ENCODE results near the gene SYCP3. TPM values are rescaled to one million over a fixed set of nuclear protein-coding genes. Genes with fewer than 3 reads are reported as not detected.

Gene SYCP3
- total RNA-seq, 1 experiment from 2014 or later: 0.31 TPM

GRCh38 chr12:101722392-101722791 lies 16.9 kb downstream of the SYCP3 start:
- H3K14ac ChIP-seq (ENCODE audit: insufficient read depth, low read length): no peak overlapping the region

More at GRCh38 chr12:101722392-101722791, 16.9 kb downstream of the SYCP3 start:
- no peaks in the 10 kb centered on the region for H3K9me3 Mint-ChIP-seq
- Histone ChIP-seq H3K4me2 (ENCODE audit: insufficient read depth, insufficient read length, low read length) (no peak overlapping the region), H2BK12ac (ENCODE audit: insufficient read length, low read depth, low read length) (no peak overlapping the region), H4K91ac (ENCODE audit: insufficient read length, low read depth, low read length) (no peak overlapping the region), H2AFZ (ENCODE audit: low read length) (no peak overlapping the region), H4K20me1 (ENCODE audit: control insufficient read depth, insufficient read depth, insufficient read length) (no peaks in the 10 kb centered on the region), H3K27ac (ENCODE audit: insufficient read length, low read depth, low read length) (no peak overlapping the region), H3K23ac (ENCODE audit: insufficient read length, low read depth, low read length) (no peak overlapping the region), H3K9me3 (ENCODE audit: control insufficient read depth, low read depth, low read length) (no peaks in the 10 kb centered on the region), H3K4me1 (ENCODE audit: insufficient read depth, low read length) (no peaks in the 10 kb centered on the region), H3K56ac (ENCODE audit: insufficient read length, low read depth, low read length) (no peak overlapping the region), H4K8ac (replicated peaks; ENCODE audit: insufficient read length, low read depth, low read length) (no peak overlapping the region), H3T11ph (ENCODE audit: low read length) (no peak overlapping the region), H2BK20ac (ENCODE audit: low read depth, low read length, poor library complexity, severe bottlenecking) (no peak overlapping the region), H3K9ac (ENCODE audit: extremely low read depth, insufficient read length, low read length) (no peak overlapping the region), H3K79me2 (ENCODE audit: insufficient read depth, low read length) (no peaks in the 10 kb centered on the region), H2BK5ac (ENCODE audit: insufficient read length, low read length) (no peak overlapping the region), H3K23me2 (ENCODE audit: insufficient read length, low read depth, low read length, poor library complexity, severe bottlenecking) (no peaks in the 10 kb centered on the region), H3K4ac (ENCODE audit: low read depth, low read length) (no peak overlapping the region), H2AK5ac (ENCODE audit: insufficient read length, low read length) (no peak overlapping the region), H2BK15ac (ENCODE audit: low read depth, low read length) (no peak overlapping the region), H3K18ac (ENCODE audit: insufficient read length, low read depth, low read length) (no peak overlapping the region), H4K5ac (ENCODE audit: insufficient read length, low read depth, low read length) (no peak overlapping the region), H3K27me3 (ENCODE audit: insufficient read depth, low read length) (no peaks in the 10 kb centered on the region), H3K79me1 (ENCODE audit: insufficient read depth, low read depth, low read length, poor library complexity, severe bottlenecking) (no peaks in the 10 kb centered on the region), H2BK120ac (ENCODE audit: low read depth, low read length, poor library complexity, severe bottlenecking) (no peak overlapping the region)
- no peaks in the 10 kb centered on the region for H3K4me1 Mint-ChIP-seq
- H3K27me3 Mint-ChIP-seq (ENCODE audit: low read depth): no peaks in the 10 kb centered on the region
- TF ChIP-seq, protein P1, sequence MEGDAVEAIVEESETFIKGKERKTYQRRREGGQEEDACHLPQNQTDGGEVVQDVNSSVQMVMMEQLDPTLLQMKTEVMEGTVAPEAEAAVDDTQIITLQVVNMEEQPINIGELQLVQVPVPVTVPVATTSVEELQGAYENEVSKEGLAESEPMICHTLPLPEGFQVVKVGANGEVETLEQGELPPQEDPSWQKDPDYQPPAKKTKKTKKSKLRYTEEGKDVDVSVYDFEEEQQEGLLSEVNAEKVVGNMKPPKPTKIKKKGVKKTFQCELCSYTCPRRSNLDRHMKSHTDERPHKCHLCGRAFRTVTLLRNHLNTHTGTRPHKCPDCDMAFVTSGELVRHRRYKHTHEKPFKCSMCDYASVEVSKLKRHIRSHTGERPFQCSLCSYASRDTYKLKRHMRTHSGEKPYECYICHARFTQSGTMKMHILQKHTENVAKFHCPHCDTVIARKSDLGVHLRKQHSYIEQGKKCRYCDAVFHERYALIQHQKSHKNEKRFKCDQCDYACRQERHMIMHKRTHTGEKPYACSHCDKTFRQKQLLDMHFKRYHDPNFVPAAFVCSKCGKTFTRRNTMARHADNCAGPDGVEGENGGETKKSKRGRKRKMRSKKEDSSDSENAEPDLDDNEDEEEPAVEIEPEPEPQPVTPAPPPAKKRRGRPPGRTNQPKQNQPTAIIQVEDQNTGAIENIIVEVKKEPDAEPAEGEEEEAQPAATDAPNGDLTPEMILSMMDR (conservative IDR thresholded peaks at IDR 0.05): no peak
- H3K27ac Mint-ChIP-seq: no peak overlapping the region
- H3K36me3 Mint-ChIP-seq (ENCODE audit: insufficient read depth in 1 of 3, low read depth in 3 of 3): no peaks in the 10 kb centered on the region
- no peak overlapping the region for H3K4me3 Mint-ChIP-seq
- DNase-seq: no peak
- WGBS (ENCODE audit: extremely low coverage, insufficient read length, low lambda C conversion rate): no CpG with 5 or more reads among the region's 4 CpGs
